BE2C (cell line): ENCODE measurements around the gene FFAR4.

Source experiments
- DNase-seq: peaks from one replicate; pipeline ENCODE4 v3.0.0-alpha.2; 2020
- H3K27me3 ChIP-seq: fragments of 250-450 bp; sonication (Bioruptor Pico); 2 replicates; pipeline ENCODE4 v1.5.1; 2020; ENCODE audit warnings: mild to moderate bottlenecking
- H3K36me3 ChIP-seq: fragments of 250-450 bp; sonication (Bioruptor Pico); 2 replicates; pipeline ENCODE4 v1.5.1; 2020; ENCODE audit warnings: mild to moderate bottlenecking
- H3K4me1 ChIP-seq: fragments of 250-450 bp; sonication (Bioruptor Pico); 2 replicates; pipeline ENCODE4 v1.5.1; 2020
- H3K4me3 ChIP-seq: 2 replicates; pipeline ENCODE4 v1.5.1; 2011; ENCODE audit warnings: low read depth, low read length
- H3K9me3 ChIP-seq: fragments of 250-450 bp; sonication (Bioruptor Pico); 2 replicates; pipeline ENCODE4 v1.5.1; 2020
- TF ChIP-seq, protein P1 (sequence below): IDR thresholded peaks from 2 replicates; pipeline ENCODE4 v1.5.1; 2012; ENCODE audit warnings: mild to moderate bottlenecking, low read depth, low read length

Gene FFAR4

DNA sequence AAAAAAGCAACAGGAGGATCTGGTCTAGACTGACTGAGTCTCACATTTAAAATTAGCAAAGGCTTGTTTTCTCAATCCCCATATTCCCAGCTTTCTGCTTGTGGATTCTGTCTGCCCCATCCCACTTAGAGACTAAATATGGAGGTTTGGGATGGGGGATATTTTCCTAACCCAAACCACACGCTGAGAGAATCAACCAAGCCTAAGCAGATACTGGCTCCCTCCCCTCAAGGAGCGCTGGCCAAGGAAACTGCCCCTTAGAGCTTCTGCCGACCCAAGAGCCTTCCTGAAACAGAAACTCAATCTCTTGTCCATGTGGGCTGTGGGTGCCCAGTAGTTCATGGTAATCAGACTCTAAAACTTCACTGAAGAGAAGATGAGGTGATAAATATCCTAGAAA is 3.9 kb downstream of the FFAR4 start:
- Histone ChIP-seq H3K4me1 (no peaks in the 10 kb centered on the region), H3K27me3 (peaks cover 41% of the 10 kb centered on the region), H3K9me3 (no peaks in the 10 kb centered on the region), H3K4me3 (no peak overlapping the region), H3K36me3 (no peaks in the 10 kb centered on the region)
- no peak for DNase-seq
- TF ChIP-seq, protein P1, sequence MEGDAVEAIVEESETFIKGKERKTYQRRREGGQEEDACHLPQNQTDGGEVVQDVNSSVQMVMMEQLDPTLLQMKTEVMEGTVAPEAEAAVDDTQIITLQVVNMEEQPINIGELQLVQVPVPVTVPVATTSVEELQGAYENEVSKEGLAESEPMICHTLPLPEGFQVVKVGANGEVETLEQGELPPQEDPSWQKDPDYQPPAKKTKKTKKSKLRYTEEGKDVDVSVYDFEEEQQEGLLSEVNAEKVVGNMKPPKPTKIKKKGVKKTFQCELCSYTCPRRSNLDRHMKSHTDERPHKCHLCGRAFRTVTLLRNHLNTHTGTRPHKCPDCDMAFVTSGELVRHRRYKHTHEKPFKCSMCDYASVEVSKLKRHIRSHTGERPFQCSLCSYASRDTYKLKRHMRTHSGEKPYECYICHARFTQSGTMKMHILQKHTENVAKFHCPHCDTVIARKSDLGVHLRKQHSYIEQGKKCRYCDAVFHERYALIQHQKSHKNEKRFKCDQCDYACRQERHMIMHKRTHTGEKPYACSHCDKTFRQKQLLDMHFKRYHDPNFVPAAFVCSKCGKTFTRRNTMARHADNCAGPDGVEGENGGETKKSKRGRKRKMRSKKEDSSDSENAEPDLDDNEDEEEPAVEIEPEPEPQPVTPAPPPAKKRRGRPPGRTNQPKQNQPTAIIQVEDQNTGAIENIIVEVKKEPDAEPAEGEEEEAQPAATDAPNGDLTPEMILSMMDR: no peak

DNA sequence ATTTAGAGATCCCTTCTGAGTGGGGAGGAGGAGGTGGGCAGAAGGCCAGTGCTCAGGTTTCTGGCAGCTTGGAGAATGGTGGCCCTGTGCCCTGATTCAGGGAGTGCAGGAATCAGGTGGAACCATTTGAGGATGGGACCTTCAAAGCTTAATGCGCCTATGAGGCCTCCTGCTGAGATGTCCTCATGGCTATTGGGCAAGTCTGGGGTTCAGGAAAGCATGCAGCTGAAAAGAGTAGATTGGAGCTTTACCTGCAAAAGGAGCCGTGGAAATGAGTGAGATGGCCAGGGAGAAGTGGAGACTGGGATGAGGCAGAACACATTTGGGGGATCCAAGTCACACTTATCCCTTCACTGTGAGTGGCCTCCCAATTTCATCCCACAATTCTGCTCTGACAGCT is 6.1 kb downstream of the FFAR4 start:
- DNase-seq: no peak
- Histone ChIP-seq H3K36me3 (no peaks in the 10 kb centered on the region), H3K4me1 (no peaks in the 10 kb centered on the region), H3K27me3 (peaks cover 19% of the 10 kb centered on the region), H3K4me3 (no peak overlapping the region), H3K9me3 (no peaks in the 10 kb centered on the region)
- TF ChIP-seq, protein P1: no peak

DNA sequence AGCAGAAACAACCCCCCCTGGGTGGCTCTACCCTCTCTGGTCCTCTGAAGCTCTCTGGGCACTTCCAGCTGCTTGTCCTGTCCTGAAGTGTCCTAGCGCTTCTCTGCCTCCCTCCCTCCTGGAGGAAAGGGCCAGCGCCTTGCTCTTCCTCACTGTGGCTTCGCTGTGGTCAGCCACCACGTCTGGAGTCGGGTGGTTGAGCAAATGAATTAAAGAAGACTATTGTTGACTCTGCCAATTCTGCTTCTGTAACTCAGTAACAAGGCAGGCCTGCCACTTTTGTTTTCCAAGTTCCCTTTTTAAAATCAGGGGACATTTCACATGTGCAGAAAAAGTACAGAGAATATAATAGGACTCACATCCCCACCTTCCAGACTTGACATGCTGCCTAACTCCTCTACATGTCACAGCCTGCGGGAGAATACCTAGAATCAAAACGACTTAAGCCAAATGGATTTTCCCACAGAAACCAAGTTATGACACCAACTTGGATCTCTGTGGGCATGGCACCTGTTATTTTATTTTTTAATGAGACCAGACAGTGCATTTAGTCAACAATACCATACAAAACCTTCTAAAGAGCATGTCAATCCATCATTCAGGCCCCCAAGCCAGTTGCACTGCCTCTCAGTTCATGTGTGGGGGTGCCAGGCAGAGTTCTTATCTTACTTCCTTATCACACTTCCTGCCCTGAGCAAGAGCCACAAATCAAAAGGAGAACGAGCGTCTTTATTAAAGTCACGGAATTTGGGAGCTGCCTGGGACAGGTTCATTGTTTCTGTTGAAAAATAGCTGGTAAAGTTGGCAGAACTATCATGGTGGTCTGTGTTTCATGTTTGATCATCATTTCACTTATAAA is 6.8 kb downstream of the FFAR4 start:
- TF ChIP-seq, protein P1: no peak
- DNase-seq: no peak
- no peak overlapping the region for H3K4me3 ChIP-seq
- H3K27me3 ChIP-seq: peaks cover 12% of the 10 kb centered on the region; the same call in 1 of the 2 replicates
- no peaks in the 10 kb centered on the region for H3K36me3 ChIP-seq
- H3K4me1 ChIP-seq: no peaks in the 10 kb centered on the region
- H3K9me3 ChIP-seq: no peaks in the 10 kb centered on the region

DNA sequence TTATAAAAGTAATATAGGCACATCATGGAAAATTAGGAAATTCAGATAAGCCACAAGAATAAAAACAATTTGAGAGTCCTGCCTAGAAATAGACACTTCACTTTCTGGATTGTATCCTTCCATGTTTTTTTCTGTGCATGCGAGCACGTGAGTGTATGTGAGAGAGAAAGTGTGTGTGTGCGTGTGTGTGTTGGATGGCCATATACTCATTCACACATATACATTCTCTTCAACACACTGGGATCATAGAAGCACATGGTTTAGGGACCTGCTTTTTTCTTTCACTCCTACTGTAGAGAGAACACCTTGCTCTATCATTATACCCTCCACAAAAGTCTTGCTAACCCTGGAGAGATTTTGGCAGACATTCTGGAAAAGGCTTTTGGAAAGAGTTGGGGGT is 7.5 kb downstream of the FFAR4 start:
- no peaks in the 10 kb centered on the region for H3K4me1 ChIP-seq
- TF ChIP-seq, protein P1: no peak
- DNase-seq: no peak
- no peaks in the 10 kb centered on the region for H3K9me3 ChIP-seq
- no peak overlapping the region for H3K4me3 ChIP-seq
- H3K27me3 ChIP-seq: peaks cover 6% of the 10 kb centered on the region; the same call in 1 of the 2 replicates
- H3K36me3 ChIP-seq: no peaks in the 10 kb centered on the region

DNA sequence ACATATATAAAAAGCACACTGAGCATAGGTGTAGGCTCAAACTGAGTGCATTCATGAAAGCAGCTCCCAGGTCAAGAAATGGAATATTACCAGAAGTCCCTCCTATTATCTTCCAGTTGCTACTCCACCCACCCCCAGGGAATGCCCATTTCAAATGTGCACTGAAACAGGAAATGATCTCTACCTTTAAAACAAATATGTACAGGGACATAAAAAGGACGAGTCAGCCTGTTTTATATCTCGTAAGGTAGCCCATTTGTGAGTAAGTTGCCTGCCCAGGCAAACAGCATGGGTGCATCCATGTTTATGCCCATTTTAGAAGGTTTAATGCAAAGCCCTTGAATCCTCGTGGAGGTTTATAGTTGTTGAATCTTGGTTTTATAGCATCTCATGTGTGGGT is 10.4 kb downstream of the FFAR4 start:
- Histone ChIP-seq H3K9me3 (no peaks in the 10 kb centered on the region), H3K4me1 (no peaks in the 10 kb centered on the region), H3K27me3 (0 out of 2 replicates have a peak, but pooled peaks cover 5% of the 10 kb centered on the region), H3K36me3 (no peaks in the 10 kb centered on the region), H3K4me3 (no peak overlapping the region)
- TF ChIP-seq, protein P1: no peak
- DNase-seq: no peak

DNA sequence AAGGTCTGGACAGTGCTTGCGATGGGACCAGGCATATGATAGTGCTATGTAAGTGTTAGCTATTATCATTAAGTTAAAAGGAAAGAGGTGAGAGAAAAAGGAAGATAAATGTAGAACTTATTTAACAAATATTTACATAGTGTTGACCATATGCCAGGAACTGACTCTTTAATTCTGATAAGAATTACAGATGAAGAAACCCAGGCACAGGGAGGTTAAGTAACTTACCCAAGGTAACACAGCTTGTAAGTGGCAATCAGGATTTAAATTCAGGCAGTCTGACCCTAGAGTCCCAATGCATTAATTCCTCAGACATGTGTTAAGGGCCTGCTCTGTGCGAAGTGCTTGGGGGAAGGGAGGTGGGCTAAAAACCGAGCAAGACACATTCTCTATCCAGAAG is 11.1 kb downstream of the FFAR4 start:
- DNase-seq: no peak
- TF ChIP-seq, protein P1: no peak
- Histone ChIP-seq H3K4me1 (no peaks in the 10 kb centered on the region), H3K4me3 (no peak overlapping the region), H3K9me3 (no peaks in the 10 kb centered on the region), H3K27me3 (0 out of 2 replicates have a peak, but pooled peaks cover 3% of the 10 kb centered on the region), H3K36me3 (no peaks in the 10 kb centered on the region)
